Upper lobe of left lung (tissue), 6 donors: ENCODE data around the gene PIM2. TPM values are rescaled to one million over a fixed set of nuclear protein-coding genes. Genes with fewer than 3 reads are reported as not detected.
"Not testable (repeated sequence)": the region's sequence is repeated elsewhere in the genome, so short reads cannot be mapped to it uniquely, and the experiment has no call there.

ENCODE experiments used
- ATAC-seq, 2 donors: fragments of 200-7000 bp; cut with Tn5 transposase; one replicate each; pipeline ENCODE4 v1.9.1; 2022; ENCODE audit warnings: mild to moderate bottlenecking in 2 of 2, moderate library complexity in 2 of 2; ENCODE audit not compliant: low FRiP score in 2 of 2
- DNase-seq, 2 donors: peaks; one replicate each; pipeline ENCODE4 v3.0.0-alpha.2; 2019 to 2020
- H3K27ac ChIP-seq, 4 donors: fragments of 200-600 bp; sonication (generic); one replicate each; pipeline ENCODE4 v1.5.1; 2016 to 2019
- H3K27me3 ChIP-seq, 4 donors: fragments of 200-600 bp; sonication (generic); one replicate each; pipeline ENCODE4 v1.5.1; 2017 to 2019
- H3K36me3 ChIP-seq, 4 donors: fragments of 200-600 bp; sonication (generic); one replicate each; pipeline ENCODE4 v1.5.1; 2016 to 2019
- H3K4me1 ChIP-seq, 4 donors: fragments of 200-600 bp; sonication (generic); one replicate each; pipeline ENCODE4 v1.5.1; 2018 to 2019
- H3K4me3 ChIP-seq, 4 donors: fragments of 200-600 bp; sonication (generic); one replicate each; pipeline ENCODE4 v1.5.1; 2017 to 2019; ENCODE audit warnings: mild to moderate bottlenecking in 2 of 4, moderate library complexity in 1 of 4
- H3K9me3 ChIP-seq, 4 donors: fragments of 200-600 bp; sonication (generic); one replicate each; pipeline ENCODE4 v1.5.1; 2018 to 2019
- EP300 ChIP-seq, 4 donors: sonication (generic); formaldehyde crosslinking; IDR thresholded peaks; one replicate each; pipeline ENCODE4 v1.5.1; 2017; ENCODE audit warnings: antibody characterized with exemption in 4 of 4, control low read depth in 2 of 4
- POLR2A ChIP-seq, 4 donors: fragments of 450-650 bp; IDR thresholded peaks; one replicate each; pipeline ENCODE4 v1.5.1; 2016 to 2017; ENCODE audit warnings: antibody characterized with exemption in 4 of 4, mild to moderate bottlenecking in 2 of 4
- POLR2AphosphoS5 ChIP-seq, 2 donors: sonication (generic); formaldehyde crosslinking; IDR thresholded peaks; one replicate each; pipeline ENCODE4 v1.5.1; 2017; ENCODE audit warnings: antibody characterized with exemption in 2 of 2
- WGBS, 2 donors: methylation state at CpG; one replicate each; pipeline ENCODE4 v1.1.5; 2017 to 2018; 5-methylcytosine and 5-hydroxymethylcytosine counted together
- small RNA-seq, 4 donors: library from RNA; depleted of rRNA; stranded (forward); fragments of <200 nt; gene quantifications; one replicate each; pipeline ENCODE3, GENCODE V24; 2016
- total RNA-seq, 6 donors: library from RNA; depleted of rRNA in 4 of 6; stranded (reverse); fragments of >200 nt in 4 of 6; gene quantifications; one replicate each; pipeline versions ENCODE4 v1.1.0 to v1.2.1, GENCODE V29; 2016 to 2021
- TF ChIP-seq, protein P1 (sequence below), 6 experiments: fragments of 450-650 bp in 4 of 6; fragments of 200-600 bp in 2 of 6; sonication (generic) in 2 of 6; IDR thresholded peaks; one replicate each; pipeline ENCODE4 v1.5.1; 2016 to 2019; ENCODE audit warnings: antibody characterized with exemption in 6 of 6
- donor health status: DM: no; HTN: no; CAD: no; lungs with moderate emphysema.
- donor health status: DM: no; HTN: yes; CAD: no; lungs with severe emphysema.

Gene PIM2
- total RNA-seq, 6 donors from 2014 or later, result 16.3 to 36.1 (median 26.2) TPM

DNA sequence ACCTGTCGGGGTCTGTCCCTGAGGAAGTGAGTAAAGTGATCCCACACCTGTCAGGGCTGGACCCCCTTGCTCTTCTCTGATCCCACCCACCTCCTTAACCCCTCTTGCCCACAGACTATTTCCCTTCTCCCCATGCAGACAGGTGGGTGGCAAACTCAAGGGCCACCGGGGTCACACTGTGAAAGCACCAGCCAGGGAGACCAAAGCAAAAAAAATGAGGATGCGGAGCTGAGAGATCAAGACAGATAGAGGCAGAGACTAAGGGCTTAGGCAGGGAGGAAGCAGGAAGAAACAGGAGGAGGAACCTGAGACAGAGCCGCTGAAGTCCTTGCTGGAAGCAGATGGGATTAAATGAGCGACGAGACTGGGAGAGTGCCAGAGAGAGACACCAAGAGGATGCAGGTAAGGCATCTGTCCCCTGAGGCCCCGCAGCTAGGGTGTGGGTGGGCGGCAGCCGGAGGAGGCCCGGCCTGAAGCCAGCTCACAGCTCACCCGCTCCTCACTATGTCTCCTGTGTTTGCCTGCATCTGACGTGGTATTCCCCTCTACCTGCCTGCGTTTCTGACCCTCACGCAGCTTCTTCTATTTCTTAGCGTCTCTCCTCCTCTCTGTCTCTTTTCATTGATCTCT is 28.4 kb downstream of the PIM2 start:
- WGBS, 2 donors, result 34 to 42% methylated on average over 11 to 15 of the region's 15 CpGs
- Histone ChIP-seq H3K9me3 (no peaks in the 10 kb centered on the region), H3K36me3 (peaks cover 0 to 14% (median 3%) of the 10 kb centered on the region in 4 donors), H3K4me1 (peaks cover 4 to 9% (median 6%) of the 10 kb centered on the region in 4 donors), H3K27ac (peak overlapping the region in 1 of 4 donors; percentile 84), H3K27me3 (no peaks in the 10 kb centered on the region), H3K4me3 (peak overlapping the region in 3 of 4 donors; percentile 65 to 85 (median 70))
- DNase-seq (no peak), ATAC-seq (no peak)
- TF ChIP-seq POLR2AphosphoS5 (IDR thresholded peaks at IDR 0.05) (no peak), POLR2A (IDR thresholded peaks at IDR 0.05) (no peak), EP300 (IDR thresholded peaks at IDR 0.05) (no peak)
- TF ChIP-seq, protein P1, sequence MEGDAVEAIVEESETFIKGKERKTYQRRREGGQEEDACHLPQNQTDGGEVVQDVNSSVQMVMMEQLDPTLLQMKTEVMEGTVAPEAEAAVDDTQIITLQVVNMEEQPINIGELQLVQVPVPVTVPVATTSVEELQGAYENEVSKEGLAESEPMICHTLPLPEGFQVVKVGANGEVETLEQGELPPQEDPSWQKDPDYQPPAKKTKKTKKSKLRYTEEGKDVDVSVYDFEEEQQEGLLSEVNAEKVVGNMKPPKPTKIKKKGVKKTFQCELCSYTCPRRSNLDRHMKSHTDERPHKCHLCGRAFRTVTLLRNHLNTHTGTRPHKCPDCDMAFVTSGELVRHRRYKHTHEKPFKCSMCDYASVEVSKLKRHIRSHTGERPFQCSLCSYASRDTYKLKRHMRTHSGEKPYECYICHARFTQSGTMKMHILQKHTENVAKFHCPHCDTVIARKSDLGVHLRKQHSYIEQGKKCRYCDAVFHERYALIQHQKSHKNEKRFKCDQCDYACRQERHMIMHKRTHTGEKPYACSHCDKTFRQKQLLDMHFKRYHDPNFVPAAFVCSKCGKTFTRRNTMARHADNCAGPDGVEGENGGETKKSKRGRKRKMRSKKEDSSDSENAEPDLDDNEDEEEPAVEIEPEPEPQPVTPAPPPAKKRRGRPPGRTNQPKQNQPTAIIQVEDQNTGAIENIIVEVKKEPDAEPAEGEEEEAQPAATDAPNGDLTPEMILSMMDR (IDR thresholded peaks at IDR 0.05), result no peak

DNA sequence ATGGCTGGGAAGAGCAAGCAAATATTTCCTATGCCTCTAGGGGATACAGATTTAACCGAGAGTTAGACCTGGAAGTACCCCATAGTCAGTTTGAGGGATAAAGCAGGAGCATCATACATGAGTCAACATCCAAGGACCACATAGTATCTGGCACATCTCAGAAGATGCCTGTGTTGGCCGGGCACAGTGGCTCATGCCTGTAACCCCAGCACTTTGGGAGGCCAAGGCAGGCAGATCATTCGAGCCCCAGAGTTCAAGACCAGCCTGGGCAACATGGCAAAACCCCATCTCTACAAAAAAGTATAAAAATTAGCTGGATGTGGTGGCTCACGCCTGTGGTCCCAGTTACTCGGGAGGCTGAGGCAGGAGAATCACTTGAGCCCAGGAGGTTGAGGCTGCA is 32.2 kb downstream of the PIM2 start:
- 84% methylated on average over 5 of the region's 5 CpGs; no CpG with 5 or more reads in 1 of the 2 donors for WGBS, 2 donors
- H3K27ac ChIP-seq, H3K4me1 ChIP-seq, ATAC-seq, H3K4me3 ChIP-seq, H3K36me3 ChIP-seq, H3K9me3 ChIP-seq, DNase-seq, H3K27me3 ChIP-seq: not testable (repeated sequence)

DNA sequence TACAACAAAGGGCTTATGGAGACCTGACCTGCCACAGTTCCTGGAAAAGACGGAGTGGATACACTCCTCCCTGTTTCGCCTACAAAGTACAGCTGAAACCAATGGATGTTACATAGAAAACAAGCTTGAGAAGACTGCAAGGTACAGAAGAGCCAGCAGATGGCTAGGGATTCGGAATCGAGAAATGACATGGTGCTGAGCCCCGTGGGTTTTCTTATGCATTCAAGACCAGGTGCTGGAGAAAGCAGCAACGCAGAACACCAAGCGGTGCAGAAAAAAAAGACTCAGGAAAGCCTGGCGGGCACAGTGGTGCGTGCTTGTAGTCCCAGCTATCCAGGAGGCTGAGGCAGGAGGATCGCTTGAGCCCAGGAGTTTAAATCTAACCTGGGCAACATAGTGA is 35.1 kb downstream of the PIM2 start:
- ATAC-seq (no peak), DNase-seq (no peak)
- no peaks in the 10 kb centered on the region for H3K27me3 ChIP-seq
- no peaks in the 10 kb centered on the region for H3K4me1 ChIP-seq
- TF ChIP-seq EP300 (IDR thresholded peaks at IDR 0.05) (no peak), POLR2AphosphoS5 (IDR thresholded peaks at IDR 0.05) (no peak), POLR2A (IDR thresholded peaks at IDR 0.05) (no peak)
- TF ChIP-seq, protein P1 (IDR thresholded peaks at IDR 0.05), result no peak
- no peaks in the 10 kb centered on the region for H3K9me3 ChIP-seq
- H3K36me3 ChIP-seq, result no peaks in the 10 kb centered on the region
- 77 to 80% methylated on average over 10 of the region's 10 CpGs for WGBS, 2 donors
- no peak overlapping the region for H3K4me3 ChIP-seq
- H3K27ac ChIP-seq, result no peak overlapping the region

DNA sequence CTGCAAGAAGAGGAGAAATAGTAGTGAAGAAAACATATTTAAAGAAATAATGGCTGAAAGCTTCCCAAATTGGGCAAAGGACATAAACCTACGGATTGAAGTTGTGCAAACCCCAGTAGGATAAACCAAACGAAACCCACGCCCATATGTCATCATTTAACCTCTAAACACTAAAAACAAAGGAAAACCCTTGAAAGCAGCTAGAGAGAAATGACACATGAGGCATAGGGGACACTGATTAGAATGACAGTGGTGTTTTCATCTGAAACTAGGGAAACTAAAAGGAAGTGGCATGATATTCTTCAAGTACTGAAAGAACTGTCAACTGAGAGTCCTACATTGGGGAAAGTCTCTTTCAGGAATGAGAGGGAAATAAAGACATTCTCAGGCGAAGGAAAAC is 41.9 kb downstream of the PIM2 start:
- not testable (repeated sequence) for ATAC-seq, H3K27me3 ChIP-seq, H3K27ac ChIP-seq, H3K4me1 ChIP-seq, H3K36me3 ChIP-seq, H3K4me3 ChIP-seq, H3K9me3 ChIP-seq, DNase-seq
- 61 to 62% methylated on average over 3 to 4 of the region's 4 CpGs for WGBS, 2 donors

DNA sequence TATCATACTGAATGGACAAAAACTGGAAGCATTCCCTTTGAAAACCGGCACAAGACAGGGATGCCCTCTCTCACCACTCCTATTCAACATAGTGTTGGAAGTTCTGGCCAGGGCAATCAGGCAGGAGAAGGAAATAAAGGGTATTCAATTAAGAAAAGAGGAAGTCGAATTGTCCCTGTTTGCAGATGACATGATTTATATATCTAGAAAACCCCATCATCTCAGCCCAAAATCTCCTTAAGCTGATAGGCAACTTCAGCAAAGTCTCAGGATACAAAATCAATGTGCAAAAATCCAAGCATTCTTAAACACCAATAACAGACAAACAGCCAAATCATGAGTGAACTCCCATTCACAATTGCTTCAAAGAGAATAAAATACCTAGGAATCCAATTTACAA is 46.8 kb downstream of the PIM2 start:
- not testable (repeated sequence) for H3K4me3 ChIP-seq, H3K27me3 ChIP-seq, H3K27ac ChIP-seq, DNase-seq, ATAC-seq, H3K9me3 ChIP-seq, H3K36me3 ChIP-seq, H3K4me1 ChIP-seq
- WGBS, 2 donors, result 57 to 73% methylated on average over 1 of the region's 2 CpGs

DNA sequence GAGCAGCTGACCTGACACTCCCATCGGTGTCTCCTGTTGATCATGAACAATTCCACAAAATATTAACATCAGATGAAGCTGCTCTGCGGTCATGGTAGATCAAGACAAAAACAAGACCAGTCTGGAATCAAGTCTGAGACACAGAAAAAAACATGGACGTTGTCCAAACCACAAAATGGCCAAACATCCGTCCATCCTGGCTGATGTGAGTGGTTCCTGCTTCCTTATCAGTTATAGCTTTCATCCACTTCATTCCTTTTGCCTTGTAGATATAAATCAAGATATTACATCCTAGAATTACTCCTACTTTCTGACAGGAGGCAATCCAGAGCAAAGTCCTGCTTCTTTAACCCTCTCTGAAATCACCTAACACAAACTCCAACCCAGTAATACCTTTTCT is 54.6 kb downstream of the PIM2 start:
- H3K27me3 ChIP-seq, result no peaks in the 10 kb centered on the region
- H3K36me3 ChIP-seq, result no peaks in the 10 kb centered on the region
- H3K4me1 ChIP-seq, result no peaks in the 10 kb centered on the region
- no peaks in the 10 kb centered on the region for H3K9me3 ChIP-seq
- ATAC-seq (no peak), DNase-seq (no peak)
- no peak overlapping the region for H3K27ac ChIP-seq
- TF ChIP-seq POLR2AphosphoS5 (IDR thresholded peaks at IDR 0.05) (no peak), POLR2A (IDR thresholded peaks at IDR 0.05) (no peak), EP300 (IDR thresholded peaks at IDR 0.05) (no peak)
- TF ChIP-seq, protein P1 (IDR thresholded peaks at IDR 0.05), result no peak
- no peak overlapping the region for H3K4me3 ChIP-seq
- WGBS, 2 donors, result 30 to 38% methylated on average over 4 of the region's 4 CpGs

Small RNA genes within 50 kb of the gene (small RNA-seq; reads per million reads assigned to genes)
- 0 reads per million in 4 donors for gene RNU6-722P

Other genes with a start within 250 kb of the PIM2 start
- gene WAS, start 235.2 kb downstream of the PIM2 start, total RNA-seq, result 10 to 100 TPM; 11.7 to 46.0 (median 33.9) TPM
- 1 to 10 TPM; 1.2 to 7.3 (median 6.0) TPM for gene SUV39H1, start 222.3 kb downstream of the PIM2 start, total RNA-seq
- 1 to 10 TPM in 4 of 6 donors, not detected in 2; 1.1 to 2.1 (median 2.0) TPM for gene GLOD5, start 157.3 kb downstream of the PIM2 start, total RNA-seq
- gene GATA1, start 132.4 kb downstream of the PIM2 start, total RNA-seq, result 1 to 10 TPM in 4 of 6 donors, under 1 TPM in 1, not detected in 1; 0.49 to 3.1 (median 1.6) TPM
- 100 to 1,000 TPM in 2 of 6 donors, 10 to 100 TPM in 4; 59.1 to 171 (median 86.0) TPM for gene HDAC6, start 117.0 kb downstream of the PIM2 start, total RNA-seq
- gene ERAS, start 92.5 kb downstream of the PIM2 start, total RNA-seq, result not detected
- 1 to 10 TPM; 1.0 to 7.5 (median 2.3) TPM for gene PCSK1N, start 83.4 kb downstream of the PIM2 start, total RNA-seq
- gene TIMM17B, start 21.3 kb downstream of the PIM2 start, total RNA-seq, result 10 to 100 TPM; 29.6 to 49.6 (median 42.6) TPM
- 10 to 100 TPM; 49.1 to 76.9 (median 65.2) TPM for gene PQBP1, start 21.1 kb downstream of the PIM2 start, total RNA-seq
- gene SLC35A2, start 7.4 kb downstream of the PIM2 start, total RNA-seq, result 10 to 100 TPM in 5 of 6 donors, 1 to 10 TPM in 1; 5.2 to 32.0 (median 23.3) TPM
- 100 to 1,000 TPM in 1 of 6 donors, 10 to 100 TPM in 5; 40.1 to 101 (median 49.6) TPM for gene OTUD5, start 38.6 kb upstream of the PIM2 start, total RNA-seq
- 1 to 10 TPM in 3 of 6 donors, under 1 TPM in 3; 0.61 to 3.1 (median 1.2) TPM for gene KCND1, start 52.8 kb upstream of the PIM2 start, total RNA-seq
- 100 to 1,000 TPM in 1 of 6 donors, 10 to 100 TPM in 5; 37.5 to 140 (median 50.8) TPM for gene GRIPAP1, start 83.2 kb upstream of the PIM2 start, total RNA-seq
- gene TFE3, start 124.3 kb upstream of the PIM2 start, total RNA-seq, result 10 to 100 TPM; 44.4 to 99.7 (median 72.3) TPM
- 10 to 100 TPM in 3 of 6 donors, 1 to 10 TPM in 3; 6.0 to 13.5 (median 9.9) TPM for gene CCDC120, start 140.0 kb upstream of the PIM2 start, total RNA-seq
- gene PRAF2, start 155.0 kb upstream of the PIM2 start, total RNA-seq, result 10 to 100 TPM; 12.5 to 26.2 (median 15.5) TPM
- gene WDR45, start 160.9 kb upstream of the PIM2 start, total RNA-seq, result 100 to 1,000 TPM in 2 of 6 donors, 10 to 100 TPM in 4; 55.9 to 165 (median 74.2) TPM
- 10 to 100 TPM; 14.7 to 23.1 (median 20.4) TPM for gene GPKOW, start 204.7 kb upstream of the PIM2 start, total RNA-seq
- gene MAGIX, start 243.7 kb upstream of the PIM2 start, total RNA-seq, result 10 to 100 TPM in 4 of 6 donors, 1 to 10 TPM in 2; 7.3 to 16.3 (median 12.9) TPM